Parathyroid adenoma (tissue), 2 donors: ENCODE results near the gene SLC34A3.

Experiments
- H2AFZ ChIP-seq: fragments of 300-600 bp; sonication (generic); one replicate; pipeline ENCODE4 v1.7.0; 2017; ENCODE audit warnings: antibody characterized with exemption, mild to moderate bottlenecking
- H3K27ac ChIP-seq: fragments of 300-600 bp; sonication (generic); one replicate; pipeline ENCODE4 v1.7.0; 2017
- H3K27me3 ChIP-seq: fragments of 300-600 bp; sonication (generic); one replicate; pipeline ENCODE4 v1.7.0; 2017; ENCODE audit warnings: low read length; ENCODE audit not compliant: control insufficient read depth, insufficient read depth
- H3K36me3 ChIP-seq: fragments of 300-600 bp; sonication (generic); one replicate; pipeline ENCODE4 v1.7.0; 2017; ENCODE audit warnings: low read length; ENCODE audit not compliant: control insufficient read depth, insufficient read depth
- H3K4me1 ChIP-seq: fragments of 300-600 bp; sonication (generic); one replicate; pipeline ENCODE4 v1.7.0; 2017; ENCODE audit warnings: control low read depth
- H3K4me2 ChIP-seq: fragments of 300-600 bp; sonication (generic); one replicate; pipeline ENCODE4 v1.7.0; 2017; ENCODE audit warnings: low read length
- H3K4me3 ChIP-seq: fragments of 300-600 bp; sonication (generic); one replicate; pipeline ENCODE4 v1.7.0; 2017; ENCODE audit warnings: low read depth, low read length
- H3K79me2 ChIP-seq: fragments of 300-600 bp; sonication (generic); one replicate; pipeline ENCODE4 v1.7.0; 2017; ENCODE audit warnings: control low read depth
- H3K9ac ChIP-seq: fragments of 300-600 bp; sonication (generic); one replicate; pipeline ENCODE4 v1.7.0; 2017; ENCODE audit warnings: mild to moderate bottlenecking
- H3K9me3 ChIP-seq: fragments of 300-600 bp; sonication (generic); one replicate; pipeline ENCODE4 v1.7.0; 2017; ENCODE audit warnings: low read length; ENCODE audit not compliant: control insufficient read depth
- CTCF ChIP-seq: fragments of 300-600 bp; sonication (generic); IDR thresholded peaks from one replicate; pipeline ENCODE4 v1.7.0; 2017; ENCODE audit warnings: antibody characterized with exemption, mild to moderate bottlenecking
- donor health status: primary hyperparathyroidism.

SLC34A3 gene

GRCh38 chr9:137252555-137253506 lies 22.1 kb downstream of the SLC34A3 start:
- no peak for TF ChIP-seq CTCF
- Histone ChIP-seq H3K9ac (no peak overlapping the region), H3K4me1 (peaks cover 3% of the 10 kb centered on the region), H3K4me3 (no peak overlapping the region), H3K27me3 (no peaks in the 10 kb centered on the region), H3K79me2 (no peaks in the 10 kb centered on the region), H3K4me2 (no peak overlapping the region), H3K9me3 (no peaks in the 10 kb centered on the region), H3K27ac (no peak overlapping the region), H3K36me3 (no peaks in the 10 kb centered on the region), H2AFZ (no peak overlapping the region)

- Histone ChIP-seq H2AFZ (peak overlapping the region; percentile 63), H3K27me3 (no peaks in the 10 kb centered on the region), H3K4me3 (peak overlapping the region; percentile 75), H3K9me3 (no peaks in the 10 kb centered on the region), H3K79me2 (no peaks in the 10 kb centered on the region), H3K4me1 (peaks cover 3% of the 10 kb centered on the region), H3K9ac (no peak overlapping the region), H3K36me3 (no peaks in the 10 kb centered on the region), H3K4me2 (peak overlapping the region; percentile 79), H3K27ac (no peak overlapping the region)
- TF ChIP-seq CTCF = no peak
Measured at GRCh38 chr9:137253717-137254623, 23.3 kb downstream of the SLC34A3 start.

- Histone ChIP-seq H3K4me2 (peak within 1 kb of the TSS; percentile 79), H3K27ac (peak within 1 kb of the TSS; percentile 24), H3K36me3 (no peaks in the 10 kb centered on the region), H3K9ac (no peak within 1 kb of the TSS), H2AFZ (peak within 1 kb of the TSS; percentile 83), H3K4me3 (peak within 1 kb of the TSS; percentile 88), H3K9me3 (no peaks in the 10 kb centered on the region), H3K27me3 (no peaks in the 10 kb centered on the region), H3K4me1 (peaks cover 3% of the 10 kb centered on the region), H3K79me2 (no peaks in the 10 kb centered on the region)
- TF ChIP-seq CTCF = no peak
Measured at GRCh38 chr9:137254624-137255447, 24.1 kb downstream of the SLC34A3 start, which contains the start of gene NELFB. TSS of gene NELFB (plus strand) at chr9:137255327.

- Histone ChIP-seq H3K4me2 (peak overlapping the region; percentile 55), H3K36me3 (no peaks in the 10 kb centered on the region), H3K9me3 (no peaks in the 10 kb centered on the region), H3K27me3 (no peaks in the 10 kb centered on the region), H2AFZ (peak overlapping the region; percentile 83), H3K27ac (no peak overlapping the region), H3K4me1 (peaks cover 3% of the 10 kb centered on the region), H3K9ac (no peak overlapping the region), H3K79me2 (no peaks in the 10 kb centered on the region), H3K4me3 (peak overlapping the region; percentile 88)
- TF ChIP-seq CTCF = no peak
Measured at GRCh38 chr9:137255448-137256114, 24.9 kb downstream of the SLC34A3 start.
